H9 (cell line): ENCODE measurements around the gene RAB5A. TPM values are rescaled to one million over a fixed set of nuclear protein-coding genes. Genes with fewer than 3 reads are reported as not detected.

Experiments used
- DNase-seq: peaks from one replicate; pipeline ENCODE4 v3.0.0-alpha.2; 2017
- H2AFZ ChIP-seq: one replicate; pipeline ENCODE4 v1.6.1; 2013; ENCODE audit warnings: mild to moderate bottlenecking, low read length, control low read depth, moderate library complexity
- H2AK5ac ChIP-seq: 2 replicates; pipeline ENCODE4 v1.6.1; 2013; ENCODE audit warnings: low read length, control low read depth, mixed read lengths; ENCODE audit not compliant: insufficient read length
- H2BK120ac ChIP-seq: one replicate; pipeline ENCODE4 v1.6.1; 2013; ENCODE audit warnings: low read depth, mild to moderate bottlenecking, low read length, control low read depth, inconsistent platforms; ENCODE audit not compliant: poor library complexity, severe bottlenecking
- H2BK12ac ChIP-seq: 2 replicates; pipeline ENCODE4 v1.6.1; 2013; ENCODE audit warnings: low read length, control low read depth, mixed read lengths, low read depth; ENCODE audit not compliant: insufficient read length
- H2BK15ac ChIP-seq: 2 replicates; pipeline ENCODE4 v1.6.1; 2013; ENCODE audit warnings: low read depth, low read length, control low read depth
- H2BK20ac ChIP-seq: one replicate; pipeline ENCODE4 v1.6.1; 2013; ENCODE audit warnings: low read depth, mild to moderate bottlenecking, low read length, control low read depth, inconsistent platforms; ENCODE audit not compliant: poor library complexity, severe bottlenecking
- H2BK5ac ChIP-seq: 2 replicates; pipeline ENCODE4 v1.6.1; 2013; ENCODE audit warnings: low read length, control low read depth, mixed read lengths; ENCODE audit not compliant: insufficient read length
- H3K14ac ChIP-seq: 2 replicates; pipeline ENCODE4 v1.6.1; 2013; ENCODE audit warnings: low read length, control low read depth; ENCODE audit not compliant: insufficient read depth
- H3K18ac ChIP-seq: 2 replicates; pipeline ENCODE4 v1.6.1; 2013; ENCODE audit warnings: low read depth, mild to moderate bottlenecking, mixed read lengths, low read length, control low read depth; ENCODE audit not compliant: insufficient read length
- H3K23ac ChIP-seq: 2 replicates; pipeline ENCODE4 v1.6.1; 2013; ENCODE audit warnings: low read length, control low read depth, mixed read lengths, low read depth; ENCODE audit not compliant: insufficient read length
- H3K23me2 ChIP-seq: 2 replicates; pipeline ENCODE4 v1.6.1; 2013; ENCODE audit warnings: low read depth, mild to moderate bottlenecking, mixed read lengths, low read length, control low read depth; ENCODE audit not compliant: insufficient read length, poor library complexity, severe bottlenecking
- H3K27ac ChIP-seq: 2 replicates; pipeline ENCODE4 v1.5.1; 2013; ENCODE audit warnings: low read length, control low read depth, mixed read lengths, low read depth; ENCODE audit not compliant: insufficient read length
- H3K27me3 ChIP-seq: 2 replicates; pipeline ENCODE4 v1.6.1; 2013; ENCODE audit warnings: low read length, control low read depth, inconsistent platforms; ENCODE audit not compliant: insufficient read depth
- H3K4ac ChIP-seq: 2 replicates; pipeline ENCODE4 v1.6.1; 2013; ENCODE audit warnings: low read depth, mild to moderate bottlenecking, control low read depth, inconsistent platforms, low read length, moderate library complexity
- H3K4me1 ChIP-seq: 2 replicates; pipeline ENCODE4 v1.6.1; 2013; ENCODE audit warnings: low read length, control low read depth, inconsistent platforms; ENCODE audit not compliant: insufficient read depth
- H3K4me2 ChIP-seq: 2 replicates; pipeline ENCODE4 v1.6.1; 2013; ENCODE audit warnings: low read length, control low read depth, mixed read lengths; ENCODE audit not compliant: insufficient read length, insufficient read depth
- H3K56ac ChIP-seq: 2 replicates; pipeline ENCODE4 v1.6.1; 2013; ENCODE audit warnings: low read depth, mild to moderate bottlenecking, mixed read lengths, low read length, control low read depth; ENCODE audit not compliant: insufficient read length
- H3K79me1 ChIP-seq: 2 replicates; pipeline ENCODE4 v1.6.1; 2013; ENCODE audit warnings: low read depth, mild to moderate bottlenecking, moderate library complexity, low read length, control low read depth, inconsistent platforms; ENCODE audit not compliant: insufficient read depth, poor library complexity, severe bottlenecking
- H3K79me2 ChIP-seq: 2 replicates; pipeline ENCODE4 v1.6.1; 2013; ENCODE audit warnings: low read length, control low read depth, inconsistent platforms; ENCODE audit not compliant: insufficient read depth
- H3K9ac ChIP-seq: 2 replicates; pipeline ENCODE4 v1.6.1; 2013; ENCODE audit warnings: low read length, control low read depth, mixed read lengths; ENCODE audit not compliant: insufficient read length; ENCODE audit errors: extremely low read depth
- H3K9me3 ChIP-seq: one replicate; pipeline ENCODE4 v1.6.1; 2013; ENCODE audit warnings: low read depth, low read length, inconsistent platforms; ENCODE audit not compliant: control insufficient read depth
- H3T11ph ChIP-seq: one replicate; pipeline ENCODE4 v1.6.1; 2013; ENCODE audit warnings: mild to moderate bottlenecking, low read length, control low read depth, inconsistent platforms
- H4K20me1 ChIP-seq: one replicate; pipeline ENCODE4 v1.6.1; 2013; ENCODE audit not compliant: control insufficient read depth, insufficient read length, insufficient read depth
- H4K5ac ChIP-seq: 2 replicates; pipeline ENCODE4 v1.6.1; 2013; ENCODE audit warnings: low read depth, mild to moderate bottlenecking, mixed read lengths, low read length, control low read depth; ENCODE audit not compliant: insufficient read length
- H4K8ac ChIP-seq: replicated peaks from 2 replicates; pipeline ENCODE4 v1.6.1; 2013; ENCODE audit warnings: low read length, control low read depth, mixed read lengths, low read depth; ENCODE audit not compliant: insufficient read length
- H4K91ac ChIP-seq: 2 replicates; pipeline ENCODE4 v1.6.1; 2013; ENCODE audit warnings: low read depth, mild to moderate bottlenecking, moderate library complexity, mixed read lengths, low read length, control low read depth; ENCODE audit not compliant: insufficient read length
- H3K27ac Mint-ChIP-seq, 3 experiments: 2 replicates in 2 of 3; 3 replicates in 1 of 3; pipeline ENCODE4 v1.8.0; 2020 to 2021; ENCODE audit warnings: mixed read lengths in 3 of 3, mild to moderate bottlenecking in 1 of 3, moderate library complexity in 1 of 3
- H3K27me3 Mint-ChIP-seq: 2 replicates; pipeline ENCODE4 v1.8.0; 2021; ENCODE audit warnings: low read depth, mild to moderate bottlenecking, moderate library complexity, mixed read lengths
- H3K36me3 Mint-ChIP-seq, 3 experiments: 2 replicates in 2 of 3; 3 replicates in 1 of 3; pipeline ENCODE4 v1.8.0; 2020 to 2021; ENCODE audit warnings: low read depth in 3 of 3, mixed read lengths in 3 of 3; ENCODE audit not compliant: insufficient read depth in 1 of 3
- H3K4me1 Mint-ChIP-seq, 2 experiments: 2 replicates each; pipeline ENCODE4 v1.8.0; 2020; ENCODE audit warnings: mixed read lengths in 2 of 2
- H3K4me3 Mint-ChIP-seq, 2 experiments: 2 replicates in 1 of 2; 3 replicates in 1 of 2; pipeline ENCODE4 v1.8.0; 2020 to 2021; ENCODE audit warnings: mild to moderate bottlenecking in 2 of 2, mixed read lengths in 2 of 2, moderate library complexity in 1 of 2
- H3K9me3 Mint-ChIP-seq, 2 experiments: 2 replicates in 1 of 2; 3 replicates in 1 of 2; pipeline ENCODE4 v1.8.0; 2020; ENCODE audit warnings: mild to moderate bottlenecking in 2 of 2, mixed read lengths in 2 of 2, moderate library complexity in 1 of 2
- WGBS: extraction: QIAGEN DNeasy Blood & Tissue Kit; methylation state at CpG from one replicate; pipeline ENCODE4 v1.1.7; 2013; ENCODE audit warnings: missing lambda C conversion rate, low lambda C conversion rate, mixed read lengths; ENCODE audit not compliant: insufficient read length; ENCODE audit errors: extremely low coverage; 5-methylcytosine and 5-hydroxymethylcytosine counted together
- total RNA-seq: library from RNA; stranded (reverse); gene quantifications from 2 replicates; pipeline ENCODE4 v1.2.1, GENCODE V29; 2021
- TF ChIP-seq, protein P1 (sequence below): fragments of 200-600 bp; sonication (generic); conservative IDR thresholded peaks from 3 replicates; pipeline ENCODE4 v1.8.0; 2021; ENCODE audit warnings: antibody characterized with exemption, mild to moderate bottlenecking

RAB5A gene
- total RNA-seq, 1 experiment from 2014 or later, result 84.8 TPM

DNA sequence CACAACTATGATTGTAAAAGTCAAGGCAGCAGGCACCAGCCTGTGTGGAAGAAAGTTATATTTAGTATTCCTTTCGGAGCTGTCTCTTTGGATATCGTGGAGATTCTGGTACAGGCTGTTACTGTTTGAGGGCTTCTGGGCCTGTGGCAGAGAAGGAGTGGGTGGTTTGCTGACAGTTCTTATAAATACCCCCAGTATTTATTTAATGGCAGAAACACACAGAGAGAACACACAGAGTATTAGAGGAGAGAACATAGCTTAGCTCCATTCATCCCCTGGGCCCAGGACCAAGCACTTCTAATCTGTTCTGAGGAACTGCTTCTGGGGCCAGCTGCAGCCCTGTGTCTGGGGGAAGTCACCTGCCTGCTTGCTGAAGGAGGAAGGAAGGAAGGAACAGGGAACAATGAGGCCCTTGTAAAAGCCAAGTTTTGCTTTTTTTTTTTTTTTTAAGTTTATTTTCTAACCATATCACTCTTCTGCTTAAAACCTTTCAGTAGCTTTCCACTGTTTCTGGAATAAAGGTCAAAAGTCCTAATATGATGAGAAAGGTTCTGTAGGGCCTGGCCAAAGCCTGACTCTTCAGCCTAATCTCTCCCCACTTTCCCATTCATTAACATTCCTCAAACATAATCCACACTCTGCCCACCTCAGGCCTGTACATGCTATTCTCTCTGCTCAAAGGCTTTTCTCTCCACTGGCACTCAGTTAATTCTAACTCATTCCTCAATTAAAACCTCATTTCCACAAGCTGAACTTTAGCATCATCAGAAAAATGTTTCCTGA is 76.9 kb downstream of the RAB5A start:
- no peaks in the 10 kb centered on the region; a peak in 1 of 5 replicates for H3K9me3 Mint-ChIP-seq
- Histone ChIP-seq H4K91ac (no peak overlapping the region), H2BK120ac (no peak overlapping the region), H4K5ac (no peak overlapping the region), H4K8ac (no peak overlapping the region), H3K9ac (no peak overlapping the region), H3K23me2 (no peaks in the 10 kb centered on the region), H2AK5ac (no peak overlapping the region), H3K14ac (no peak overlapping the region), H2BK20ac (no peak overlapping the region), H3K27ac (no peak overlapping the region), H2BK15ac (no peak overlapping the region), H3K9me3 (no peaks in the 10 kb centered on the region), H3K4me2 (no peak overlapping the region), H3K18ac (no peak overlapping the region), H3T11ph (no peak overlapping the region), H2BK5ac (no peak overlapping the region), H3K79me1 (no peaks in the 10 kb centered on the region), H3K27me3 (no peaks in the 10 kb centered on the region), H2AFZ (no peak overlapping the region), H3K23ac (no peak overlapping the region), H3K56ac (no peak overlapping the region), H2BK12ac (no peak overlapping the region), H3K4ac (no peak overlapping the region), H3K4me1 (no peaks in the 10 kb centered on the region), H3K79me2 (no peaks in the 10 kb centered on the region), H4K20me1 (no peaks in the 10 kb centered on the region)
- no peak overlapping the region for H3K4me3 Mint-ChIP-seq
- peaks cover 4 to 8% of the 10 kb centered on the region in 2 experiments for H3K4me1 Mint-ChIP-seq
- no peaks in the 10 kb centered on the region for H3K27me3 Mint-ChIP-seq
- no peaks in the 10 kb centered on the region for H3K36me3 Mint-ChIP-seq
- no peak for DNase-seq
- TF ChIP-seq, protein P1, sequence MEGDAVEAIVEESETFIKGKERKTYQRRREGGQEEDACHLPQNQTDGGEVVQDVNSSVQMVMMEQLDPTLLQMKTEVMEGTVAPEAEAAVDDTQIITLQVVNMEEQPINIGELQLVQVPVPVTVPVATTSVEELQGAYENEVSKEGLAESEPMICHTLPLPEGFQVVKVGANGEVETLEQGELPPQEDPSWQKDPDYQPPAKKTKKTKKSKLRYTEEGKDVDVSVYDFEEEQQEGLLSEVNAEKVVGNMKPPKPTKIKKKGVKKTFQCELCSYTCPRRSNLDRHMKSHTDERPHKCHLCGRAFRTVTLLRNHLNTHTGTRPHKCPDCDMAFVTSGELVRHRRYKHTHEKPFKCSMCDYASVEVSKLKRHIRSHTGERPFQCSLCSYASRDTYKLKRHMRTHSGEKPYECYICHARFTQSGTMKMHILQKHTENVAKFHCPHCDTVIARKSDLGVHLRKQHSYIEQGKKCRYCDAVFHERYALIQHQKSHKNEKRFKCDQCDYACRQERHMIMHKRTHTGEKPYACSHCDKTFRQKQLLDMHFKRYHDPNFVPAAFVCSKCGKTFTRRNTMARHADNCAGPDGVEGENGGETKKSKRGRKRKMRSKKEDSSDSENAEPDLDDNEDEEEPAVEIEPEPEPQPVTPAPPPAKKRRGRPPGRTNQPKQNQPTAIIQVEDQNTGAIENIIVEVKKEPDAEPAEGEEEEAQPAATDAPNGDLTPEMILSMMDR, result no peak
- WGBS, result no CpG with 5 or more reads among the region's 2 CpGs
- H3K27ac Mint-ChIP-seq, result peak overlapping the region in 2 of 3 experiments; percentile 59 to 74; a peak in 4 of 7 replicates
